B cell (primary cell): ENCODE data around the gene RPL13. TPM values are rescaled to one million over a fixed set of nuclear protein-coding genes. Genes with fewer than 3 reads are reported as not detected.

Source experiments
- ATAC-seq: fragments of 200-7000 bp; cut with Tn5 transposase; one replicate; pipeline ENCODE4 v1.10.0; 2021; ENCODE audit warnings: low read depth, mild to moderate bottlenecking, moderate number of reproducible peaks, moderate library complexity
- CTCF ChIA-PET: fragments of 350-600 bp; sonication (Branson Sonifier 250); formaldehyde crosslinking; loops from one replicate; lab custom pipeline; 2021; ENCODE audit warnings: antibody characterized with exemption, inconsistent platforms; lab: Charles Lee
- POLR2A ChIA-PET: fragments of 350-600 bp; sonication (Branson Sonifier 250); formaldehyde crosslinking; loops from one replicate; lab custom pipeline; 2021; ENCODE audit warnings: antibody characterized with exemption; lab: Charles Lee
- DNase-seq: peaks from one replicate; pipeline ENCODE4 v3.0.0; 2013
- H2AFZ ChIP-seq: 2 replicates; pipeline ENCODE4 v1.6.1; 2012; ENCODE audit warnings: mild to moderate bottlenecking, low read depth, low read length; ENCODE audit not compliant: insufficient read depth, poor library complexity, severe bottlenecking
- H3K27ac ChIP-seq, 2 donors: 1 replicate in 1 of 2; 2 replicates in 1 of 2; pipeline ENCODE4 v1.5.1; 2012 to 2013; ENCODE audit warnings: low read length in 2 of 2, mild to moderate bottlenecking in 2 of 2, moderate library complexity in 1 of 2
- H3K27me3 ChIP-seq, 4 experiments: fragments of 200-600 bp in 1 of 4; sonication (generic) in 1 of 4; replicated peaks in 1 of 4; 1 replicate in 2 of 4; 2 replicates in 2 of 4; pipeline versions ENCODE4 v1.6.1 to v1.7.0; 2013 to 2016; ENCODE audit warnings: low read length in 3 of 4, mild to moderate bottlenecking in 2 of 4, mixed read lengths in 1 of 4, moderate library complexity in 1 of 4; ENCODE audit not compliant: insufficient read depth in 4 of 4, control insufficient read depth in 3 of 4; ENCODE audit errors: control extremely low read depth in 1 of 4
- H3K36me3 ChIP-seq, 2 experiments: replicated peaks in 1 of 2; 1 replicate in 1 of 2; 2 replicates in 1 of 2; pipeline versions ENCODE4 v1.6.1 to v1.7.1; 2013; ENCODE audit warnings: low read length in 1 of 2; ENCODE audit not compliant: insufficient read depth in 2 of 2, control insufficient read depth in 1 of 2; ENCODE audit errors: control extremely low read depth in 1 of 2, extremely low read depth in 1 of 2
- H3K4me1 ChIP-seq, 2 donors: fragments of 200-600 bp in 1 of 2; sonication (generic) in 1 of 2; 1 replicate in 1 of 2; 2 replicates in 1 of 2; pipeline versions ENCODE4 v1.5.1 to v1.6.1; 2013 to 2017; ENCODE audit warnings: low read length in 2 of 2; ENCODE audit not compliant: control insufficient read depth in 2 of 2, insufficient read depth in 2 of 2
- H3K4me2 ChIP-seq: replicated peaks from 2 replicates; pipeline ENCODE3; 2012; ENCODE audit warnings: mild to moderate bottlenecking, low read depth, low read length; ENCODE audit not compliant: poor library complexity, severe bottlenecking
- H3K4me3 ChIP-seq, 5 experiments: fragments of 200-600 bp in 1 of 5; sonication (generic) in 1 of 5; 1 replicate in 3 of 5; 2 replicates in 2 of 5; pipeline versions ENCODE4 v1.5.1 to v1.7.0; 2011 to 2016; ENCODE audit warnings: low read length in 4 of 5, mild to moderate bottlenecking in 4 of 5, low read depth in 2 of 5, control low read depth in 1 of 5, moderate library complexity in 1 of 5; ENCODE audit not compliant: insufficient read depth in 1 of 5; ENCODE audit errors: control extremely low read depth in 1 of 5, extremely low read depth in 1 of 5
- H3K79me2 ChIP-seq: fragments of 200-600 bp; sonication (generic); one replicate; pipeline ENCODE4 v1.6.0; 2016; ENCODE audit warnings: low read length; ENCODE audit not compliant: control insufficient read depth, insufficient read depth
- H3K9ac ChIP-seq: fragments of 200-600 bp; sonication (generic); 2 replicates; pipeline ENCODE4 v1.6.1; 2017; ENCODE audit warnings: mild to moderate bottlenecking, low read length, moderate library complexity
- H3K9me3 ChIP-seq, 3 donors: one replicate each; pipeline versions ENCODE4 v1.6.1 to v1.7.1; 2013; ENCODE audit warnings: low read length in 2 of 3; ENCODE audit not compliant: control insufficient read depth in 2 of 3, insufficient read depth in 1 of 3; ENCODE audit errors: control extremely low read depth in 1 of 3
- H4K20me1 ChIP-seq: 2 replicates; pipeline ENCODE4 v1.6.0; 2012; ENCODE audit warnings: mild to moderate bottlenecking, low read length; ENCODE audit not compliant: insufficient read depth, control insufficient read depth, poor library complexity, severe bottlenecking
- H3K27ac Mint-ChIP-seq: one replicate; pipeline ENCODE4 v1.8.0; 2021; ENCODE audit warnings: mixed read lengths
- H3K27me3 Mint-ChIP-seq: one replicate; pipeline ENCODE4 v1.8.0; 2021; ENCODE audit warnings: mixed read lengths
- H3K4me1 Mint-ChIP-seq: one replicate; pipeline ENCODE4 v1.8.0; 2021; ENCODE audit warnings: mixed read lengths
- H3K4me3 Mint-ChIP-seq: one replicate; pipeline ENCODE4 v1.8.0; 2021; ENCODE audit warnings: mixed read lengths
- H3K9me3 Mint-ChIP-seq: one replicate; pipeline ENCODE4 v1.8.0; 2022; ENCODE audit warnings: mixed read lengths; ENCODE audit not compliant: insufficient read depth
- CTCF ChIP-seq: fragments of 200-600 bp; IDR thresholded peaks from one replicate; pipeline ENCODE4 v1.8.0; 2022; ENCODE audit warnings: antibody characterized with exemption, mild to moderate bottlenecking
- EZH2 ChIP-seq: IDR thresholded peaks from 2 replicates; pipeline ENCODE4 v1.6.1; 2012; ENCODE audit warnings: borderline replicate concordance, low read depth, mild to moderate bottlenecking, moderate library complexity, low read length; ENCODE audit not compliant: insufficient read depth, poor library complexity, severe bottlenecking
- WGBS: methylation state at CpG from one replicate; pipeline ENCODE4 v1.1.5; 2013; ENCODE audit warnings: missing lambda C conversion rate; ENCODE audit not compliant: insufficient coverage; 5-methylcytosine and 5-hydroxymethylcytosine counted together
- intact Hi-C: fragments of 100-400 bp; cut with micrococcal nuclease; formaldehyde crosslinking; loops from one replicate; pipeline ENCODE4 v1.10.0; 2022
- polyA plus RNA-seq: library from polyadenylated mRNA; depleted of rRNA; stranded (reverse); fragments of >200 nt; gene quantifications from 2 replicates; pipeline ENCODE4 v1.2.3, GENCODE V29; 2012
- total RNA-seq, 2 donors: library from RNA; stranded (reverse); fragments of 120-200 nt in 1 of 2; gene quantifications; 1 replicate in 1 of 2; 2 replicates in 1 of 2; pipeline versions ENCODE4 v1.2.3 to v1.2.4, GENCODE V29; 2013 to 2022

RPL13 gene
- total and polyA plus RNA-seq, 2 donors (not counting 1 experiment from before 2014, with no cell fraction given), result 3,184 to 11,676 TPM

- Histone ChIP-seq H3K4me2 (no peak overlapping the region), H3K27me3 (peaks cover 0 to 14% (median 0%) of the 10 kb centered on the region in 4 experiments), H3K79me2 (no peaks in the 10 kb centered on the region), H3K4me3 (no peak overlapping the region), H4K20me1 (no peaks in the 10 kb centered on the region), H3K9ac (no peak overlapping the region), H3K4me1 (peaks cover 7 to 10% of the 10 kb centered on the region in 2 donors), H2AFZ (no peak overlapping the region), H3K27ac (no peak overlapping the region), H3K36me3 (no peaks in the 10 kb centered on the region), H3K9me3 (no peaks in the 10 kb centered on the region)
- Mint-ChIP-seq H3K27me3 (peaks cover 4% of the 10 kb centered on the region), H3K4me1 (peaks cover 7% of the 10 kb centered on the region), H3K9me3 (no peaks in the 10 kb centered on the region), H3K27ac (no peak overlapping the region), H3K4me3 (no peak overlapping the region)
- ChIA-PET POLR2A (no interaction called here), CTCF (interaction anchor here (0.7 kb wide), 1 partner anchor 260 kb away, joined by 3 read pairs; no protein-coding TSS in a partner anchor)
- intact Hi-C loops, result no loop called here
- ATAC-seq (no peak), DNase-seq (no peak)
- no peak for TF ChIP-seq EZH2
- no peak for TF ChIP-seq CTCF
- WGBS, result 86% methylated on average over 10 of the region's 10 CpGs
These were observed 39.4 kb downstream of the RPL13 start for GRCh38 chr16:89599902-89600301.

GRCh38 chr16:89600427-89600826 is 39.9 kb downstream of the RPL13 start:
- Histone ChIP-seq H3K4me3 (no peak overlapping the region), H4K20me1 (no peaks in the 10 kb centered on the region), H3K4me1 (peaks cover 7 to 10% of the 10 kb centered on the region in 2 donors), H3K79me2 (no peaks in the 10 kb centered on the region), H2AFZ (no peak overlapping the region), H3K27me3 (peaks cover 0 to 14% (median 0%) of the 10 kb centered on the region in 4 experiments), H3K27ac (no peak overlapping the region), H3K4me2 (no peak overlapping the region), H3K9ac (no peak overlapping the region), H3K36me3 (no peaks in the 10 kb centered on the region), H3K9me3 (no peaks in the 10 kb centered on the region)
- DNase-seq, result no peak
- ChIA-PET CTCF (interaction anchor here (0.7 kb wide), 1 partner anchor 260 kb away, joined by 3 read pairs; no protein-coding TSS in a partner anchor), POLR2A (no interaction called here)
- no peak overlapping the region for H3K4me3 Mint-ChIP-seq
- intact Hi-C loops, result no loop called here
- H3K27ac Mint-ChIP-seq, result no peak overlapping the region
- H3K27me3 Mint-ChIP-seq, result peaks cover 4% of the 10 kb centered on the region
- ATAC-seq, result no peak
- peaks cover 7% of the 10 kb centered on the region for H3K4me1 Mint-ChIP-seq
- WGBS, result 91% methylated on average over 12 of the region's 12 CpGs
- H3K9me3 Mint-ChIP-seq, result no peaks in the 10 kb centered on the region
- TF ChIP-seq CTCF (no peak), EZH2 (no peak)
